K562 (cell line): ENCODE measurements around the gene ABCG1. TPM values are rescaled to one million over a fixed set of nuclear protein-coding genes. Genes with fewer than 3 reads are reported as not detected.

ENCODE experiments used
- ATAC-seq: fragments of 200-7000 bp; cut with Tn5 transposase; 3 replicates; pipeline ENCODE4 v1.9.1; 2020; ENCODE audit warnings: moderate library complexity
- BruUV-seq: library from RNA; stranded (reverse); fragments of 400-500 nt; replicated peaks from 2 replicates; lab custom pipeline; 2021; lab: Mats Ljungman, UMichigan
- CTCF ChIA-PET: fragments of 300-600 bp; formaldehyde crosslinking; extraction: SDS; loops from one replicate; lab custom pipeline; 2021; ENCODE audit warnings: low intra/inter-chr PET ratio; lab: Yijun Ruan, JAX
- POLR2A ChIA-PET: fragments of 300-600, 350-650 bp; sonication (Branson Sonifier 250); formaldehyde crosslinking; extraction: SDS; loops from one replicate; lab custom pipeline; 2021; ENCODE audit warnings: antibody characterized with exemption, inconsistent platforms; lab: Yijun Ruan, JAX
- DNase-seq, 4 experiments: peaks; one replicate each; pipeline versions ENCODE4 v3.0.0 to v3.0.0-alpha.2; 2011 to 2018; ENCODE audit warnings: low spot score in 3 of 4, mixed read lengths in 3 of 4; ENCODE audit errors: extremely low read depth in 1 of 4
- FAIRE-seq: peaks from 2 replicates; lab custom pipeline; 2011; peaks lifted over from hg19 to GRCh38; lab: Jason Lieb, UNC
- H2AFZ ChIP-seq: 2 replicates; pipeline ENCODE4 v1.6.0; 2011; ENCODE audit warnings: low read depth, low read length, control low read depth, inconsistent platforms
- H3K27ac ChIP-seq: fragments of 200-600 bp; 3 replicates; pipeline ENCODE4 v1.8.0; 2011; ENCODE audit warnings: low read depth, mild to moderate bottlenecking, control low read depth, inconsistent platforms, low read length, moderate library complexity, mixed read lengths; ENCODE audit errors: extremely low read depth
- H3K27me3 ChIP-seq, 2 experiments: fragments of 300-600 bp in 1 of 2; 2 replicates in 1 of 2; 3 replicates in 1 of 2; pipeline versions ENCODE4 v1.6.0 to v1.8.0; 2011; ENCODE audit warnings: inconsistent platforms in 2 of 2, low read length in 2 of 2, mild to moderate bottlenecking in 1 of 2, mixed read lengths in 1 of 2, moderate library complexity in 1 of 2; ENCODE audit not compliant: control insufficient read depth in 2 of 2, insufficient read depth in 2 of 2
- H3K36me3 ChIP-seq: fragments of 300-600 bp; 3 replicates; pipeline ENCODE4 v1.8.0; 2011; ENCODE audit warnings: mild to moderate bottlenecking, low read length, inconsistent platforms; ENCODE audit not compliant: control insufficient read depth, insufficient read depth
- H3K4me1 ChIP-seq, 2 experiments: fragments of 200-600 bp in 1 of 2; replicated peaks in 1 of 2; 2 replicates in 1 of 2; 3 replicates in 1 of 2; pipeline versions ENCODE4 v1.5.1 to v1.8.0; 2011; ENCODE audit warnings: inconsistent platforms in 2 of 2, low read length in 2 of 2, mild to moderate bottlenecking in 1 of 2, mixed read lengths in 1 of 2, moderate library complexity in 1 of 2; ENCODE audit not compliant: control insufficient read depth in 2 of 2, insufficient read depth in 2 of 2
- H3K4me2 ChIP-seq: 2 replicates; pipeline ENCODE4 v1.6.1; 2011; ENCODE audit warnings: low read length, control low read depth, inconsistent platforms, mixed read lengths; ENCODE audit not compliant: insufficient read depth
- H3K4me3 ChIP-seq: fragments of 200-600 bp; sonication (generic), shearing (Covaris generic); 2 replicates; pipeline ENCODE4 v1.5.1; 2016; ENCODE audit warnings: control low read depth, inconsistent platforms
- H3K79me2 ChIP-seq: fragments of 200-600 bp; 3 replicates; pipeline ENCODE4 v1.8.0; 2011; ENCODE audit warnings: low read length, inconsistent platforms; ENCODE audit not compliant: control insufficient read depth, insufficient read depth
- H3K9ac ChIP-seq, 2 experiments: 2 replicates each; pipeline versions ENCODE4 v1.6.0 to v1.6.1; 2011; ENCODE audit warnings: low read depth in 2 of 2, low read length in 2 of 2, control low read depth in 1 of 2, inconsistent platforms in 1 of 2, mild to moderate bottlenecking in 1 of 2, mixed read lengths in 1 of 2; ENCODE audit not compliant: insufficient read depth in 1 of 2
- H3K9me1 ChIP-seq: one replicate; pipeline ENCODE4 v1.6.0; 2011; ENCODE audit warnings: inconsistent platforms, mild to moderate bottlenecking, low read length, moderate library complexity; ENCODE audit not compliant: control insufficient read depth, insufficient read depth
- H3K9me3 ChIP-seq: replicated peaks from 2 replicates; pipeline ENCODE4 v1.5.1; 2011; ENCODE audit warnings: low read depth, low read length, inconsistent platforms; ENCODE audit not compliant: control insufficient read depth, insufficient read depth
- H4K20me1 ChIP-seq: replicated peaks from 2 replicates; pipeline ENCODE4 v1.6.1; 2011; ENCODE audit warnings: low read length, inconsistent platforms, mixed read lengths; ENCODE audit not compliant: control insufficient read depth, insufficient read depth
- CTCFL ChIP-seq: IDR thresholded peaks from 2 replicates; pipeline ENCODE4 v1.6.1; 2011; ENCODE audit warnings: borderline replicate concordance, low read depth, mild to moderate bottlenecking, moderate library complexity, low read length; ENCODE audit not compliant: insufficient read depth, poor library complexity, severe bottlenecking
- HNRNPH1 ChIP-seq: fragments of 200-400 bp; formaldehyde crosslinking; optimal IDR thresholded peaks from 2 replicates; pipeline ENCODE3; 2017; ENCODE audit warnings: low read depth, mild to moderate bottlenecking, low read length, moderate library complexity
- KLF13 ChIP-seq: fragments of 450-650 bp; IDR thresholded peaks from 2 replicates; pipeline ENCODE4 v1.6.1; 2016; ENCODE audit warnings: missing genetic modification characterization, low read depth, mild to moderate bottlenecking, missing compliant biosample characterization, moderate library complexity, borderline replicate concordance
- MEIS2 ChIP-seq: fragments of 450-650 bp; IDR thresholded peaks from 2 replicates; pipeline ENCODE4 v1.6.1; 2014; ENCODE audit warnings: mild to moderate bottlenecking; ENCODE audit not compliant: partially characterized antibody
- SMC3 ChIP-seq: conservative IDR thresholded peaks from 2 replicates; pipeline ENCODE4 v1.6.1; 2011; ENCODE audit warnings: low read depth, low read length, improper control_type of control experiment; ENCODE audit not compliant: insufficient read depth
- ZNF12 ChIP-seq: sonication (generic); formaldehyde crosslinking; IDR thresholded peaks from 2 replicates; pipeline ENCODE4 v1.4.0; 2020; ENCODE audit warnings: mild to moderate bottlenecking, missing genetic modification reagents
- ZNF592 ChIP-seq: fragments of 450-650 bp; IDR thresholded peaks from 2 replicates; pipeline ENCODE4 v1.6.1; 2017; ENCODE audit warnings: antibody characterized with exemption, mild to moderate bottlenecking
- ZNF699 ChIP-seq: fragments of 250-450 bp; sonication (Bioruptor Pico); IDR thresholded peaks from 2 replicates; pipeline ENCODE4 v1.8.0; 2021; ENCODE audit warnings: mild to moderate bottlenecking, moderate library complexity; ENCODE audit not compliant: insufficient replicate concordance
- WGBS: fragments of 100-300 bp; shearing (Covaris generic); methylation state at CpG from one replicate; pipeline ENCODE4 v1.1.6; 2016; ENCODE audit warnings: low coverage, mixed read lengths; ENCODE audit not compliant: insufficient coverage; ENCODE audit errors: missing lambda C conversion rate; 5-methylcytosine and 5-hydroxymethylcytosine counted together
- in situ Hi-C: fragments of 300-500 bp; cut with MboI; formaldehyde crosslinking; loops from 4 replicates; pipeline ENCODE4 v1.15.0; 2018; ENCODE audit warnings: inconsistent platforms, mixed read lengths
- intact Hi-C: fragments of 100-400 bp; cut with micrococcal nuclease; formaldehyde crosslinking; loops from 2 replicates; pipeline ENCODE4 v1.14.2; 2022
- polyA plus RNA-seq, 8 experiments: library from polyadenylated mRNA; depleted of rRNA in 4 of 8; stranded (reverse) in 5 of 8; unstranded in 3 of 8; fragments of >200 nt; fragmentation: Nextera tagmentation in 2 of 8; fragmentation: Illumina TruSeq in 1 of 8; extraction: Ambion mirVana in 2 of 8; extraction: Trizol in 1 of 8; gene quantifications; 2 replicates each; pipeline versions ENCODE4 v1.2.1 to v1.2.3, GENCODE V29; 2011 to 2014; ENCODE audit warnings: inconsistent platforms in 1 of 8, missing spikeins in 1 of 8
- total RNA-seq, 7 experiments: library from RNA; depleted of rRNA in 6 of 7; stranded (reverse); fragments of >200 nt in 6 of 7; fragmentation: Illumina TruSeq in 2 of 7; extraction: Trizol in 2 of 7; gene quantifications; 2 replicates each; pipeline versions ENCODE4 v1.2.1 to v1.2.3, GENCODE V29; 2011 to 2021; ENCODE audit warnings: low replicate concordance in 1 of 7

ABCG1 gene
- total and polyA plus RNA-seq, 9 of the 15 experiments (the other 6 are each of a cell fraction or from before 2014, with no cell fraction given) = 0.04 to 0.09 TPM; not detected in 7

GRCh38 chr21:42175110-42175710, 43.7 kb upstream of the ABCG1 start (continued):
- TF ChIP-seq ZNF592 (no peak), MEIS2 (no peak), SMC3 (no peak), ZNF12 (CRISPR knock-in tag) (no peak)

GRCh38 chr21:42176859-42177258, 42.1 kb upstream of the ABCG1 start:
- Histone ChIP-seq H3K9me3 (no peaks in the 10 kb centered on the region), H3K9me1 (no peaks in the 10 kb centered on the region), H3K27me3 (peaks cover 21 to 34% of the 10 kb centered on the region in 2 experiments; a peak in 4 of 5 replicates), H4K20me1 (no peaks in the 10 kb centered on the region), H3K9ac (no peak overlapping the region), H3K27ac (no peak overlapping the region), H3K4me3 (no peak overlapping the region), H3K79me2 (no peaks in the 10 kb centered on the region), H3K4me1 (no peaks in the 10 kb centered on the region), H2AFZ (no peak overlapping the region), H3K36me3 (no peaks in the 10 kb centered on the region), H3K4me2 (no peak overlapping the region)
- BruUV-seq = no TSS peak
- intact Hi-C loops = no loop called here
- DNase-seq (no peak), FAIRE-seq (no peak), ATAC-seq (no peak)
- WGBS = 0% methylated on average over 3 of the region's 3 CpGs
- CTCF ChIA-PET = no interaction called here
- POLR2A ChIA-PET = interaction anchor here (1.6 kb wide), 1 partner anchor 11 kb away, joined by 3 read pairs; no protein-coding TSS in a partner anchor
- in situ Hi-C loops = no loop called here
- TF ChIP-seq HNRNPH1 = no peak
- no peak for TF ChIP-seq ZNF699 (CRISPR knock-in tag)
- no peak for TF ChIP-seq KLF13 (tag)
- TF ChIP-seq ZNF592 = no peak
- TF ChIP-seq CTCFL = no peak
